ENCODE data around the gene EFEMP1. TPM values are rescaled to one million over a fixed set of nuclear protein-coding genes. Genes with fewer than 3 reads are reported as not detected.

The EFEMP1 gene
- total RNA-seq, 2 experiments from 2014 or later: 0.61 TPM; not detected in 1

DNA sequence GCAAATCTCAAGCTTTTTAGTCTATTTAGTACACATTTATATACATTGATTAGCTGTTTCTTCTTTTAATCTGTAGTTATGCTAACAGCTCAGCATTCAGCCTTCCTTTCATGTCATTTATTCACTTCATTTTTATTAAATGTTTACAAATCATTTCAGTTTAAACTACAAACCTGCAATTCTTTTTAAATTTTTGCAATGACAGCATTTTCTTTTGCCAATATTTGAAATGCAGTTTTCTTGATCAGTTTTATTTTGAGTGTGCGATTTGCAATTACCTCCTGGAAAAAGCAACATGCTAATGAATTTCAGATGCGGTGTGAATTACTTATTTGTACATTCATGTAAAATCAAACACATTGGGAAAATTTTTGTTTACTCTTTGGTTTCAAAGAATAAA is 13.5 kb downstream of the EFEMP1 start:
- CTCF ChIA-PET (ENCODE audit: unreplicated experiment): no interaction called here
- H3K4me3 ChIP-seq (ENCODE audit: low read depth, low read length, poor library complexity, severe bottlenecking): no peak overlapping the region

DNA sequence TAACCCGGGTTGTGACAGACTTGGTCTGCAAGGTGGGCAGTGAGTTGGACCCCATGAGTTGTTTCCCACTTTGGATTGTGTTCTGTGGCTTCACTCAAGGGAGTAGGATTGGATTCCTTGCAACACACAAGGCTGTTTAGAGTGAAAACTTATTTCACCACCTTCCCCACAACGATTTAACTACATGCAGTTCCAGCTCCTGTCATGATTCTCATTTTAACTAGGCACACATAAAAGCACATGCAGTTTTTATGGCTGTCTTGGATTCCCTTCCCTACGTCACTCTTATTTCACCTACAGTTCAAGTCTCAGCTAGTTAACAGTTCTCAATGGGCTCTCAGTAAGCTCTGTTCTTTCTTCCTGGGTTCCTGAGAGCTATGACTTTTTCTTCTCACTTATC is 15.9 kb downstream of the EFEMP1 start:
- H3K4me3 ChIP-seq (ENCODE audit: low read depth, low read length, poor library complexity, severe bottlenecking): no peak overlapping the region
- H3K79me2 ChIP-seq (ENCODE audit: insufficient read depth, low read depth, low read length): no peaks in the 10 kb centered on the region
- no peaks in the 10 kb centered on the region for H3K4me1 ChIP-seq (ENCODE audit: insufficient read depth, low read length, poor library complexity, severe bottlenecking)
- no peaks in the 10 kb centered on the region for H4K20me1 ChIP-seq (ENCODE audit: insufficient read depth, low read length)
- no peak for DNase-seq (ENCODE audit: low spot score)
- no peak overlapping the region for H3K27ac ChIP-seq (ENCODE audit: low read depth, low read length, poor library complexity, severe bottlenecking)
- intact Hi-C loops (cut with micrococcal nuclease; ENCODE audit: unreplicated experiment): no loop called here
- no peak for TF ChIP-seq EZH2phosphoT487 (IDR thresholded peaks at IDR 0.05; ENCODE audit: borderline replicate concordance, low read depth, low read length)
- TF ChIP-seq, protein P1, sequence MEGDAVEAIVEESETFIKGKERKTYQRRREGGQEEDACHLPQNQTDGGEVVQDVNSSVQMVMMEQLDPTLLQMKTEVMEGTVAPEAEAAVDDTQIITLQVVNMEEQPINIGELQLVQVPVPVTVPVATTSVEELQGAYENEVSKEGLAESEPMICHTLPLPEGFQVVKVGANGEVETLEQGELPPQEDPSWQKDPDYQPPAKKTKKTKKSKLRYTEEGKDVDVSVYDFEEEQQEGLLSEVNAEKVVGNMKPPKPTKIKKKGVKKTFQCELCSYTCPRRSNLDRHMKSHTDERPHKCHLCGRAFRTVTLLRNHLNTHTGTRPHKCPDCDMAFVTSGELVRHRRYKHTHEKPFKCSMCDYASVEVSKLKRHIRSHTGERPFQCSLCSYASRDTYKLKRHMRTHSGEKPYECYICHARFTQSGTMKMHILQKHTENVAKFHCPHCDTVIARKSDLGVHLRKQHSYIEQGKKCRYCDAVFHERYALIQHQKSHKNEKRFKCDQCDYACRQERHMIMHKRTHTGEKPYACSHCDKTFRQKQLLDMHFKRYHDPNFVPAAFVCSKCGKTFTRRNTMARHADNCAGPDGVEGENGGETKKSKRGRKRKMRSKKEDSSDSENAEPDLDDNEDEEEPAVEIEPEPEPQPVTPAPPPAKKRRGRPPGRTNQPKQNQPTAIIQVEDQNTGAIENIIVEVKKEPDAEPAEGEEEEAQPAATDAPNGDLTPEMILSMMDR (conservative IDR thresholded peaks at IDR 0.05; ENCODE audit: low read length): no peak
- BruUV-seq (replicated peaks): no TSS peak
- H3K9me2 ChIP-seq (ENCODE audit: insufficient read depth, low read length): no peaks in the 10 kb centered on the region
- no peak overlapping the region for H2AFZ ChIP-seq (ENCODE audit: low read length)
- no peaks in the 10 kb centered on the region for H3K9me3 ChIP-seq (ENCODE audit: low read length)
- H3K36me3 ChIP-seq (ENCODE audit: insufficient read depth, low read length): no peaks in the 10 kb centered on the region
- CTCF ChIA-PET (ENCODE audit: unreplicated experiment): no interaction called here
- POLR2A ChIA-PET: interaction anchor here (0.7 to 0.8 kb wide), 2 partner anchors 8 to 57 kb away, joined by 3 to 4 read pairs; no protein-coding TSS in a partner anchor
- no peak overlapping the region for H3K4me2 ChIP-seq (ENCODE audit: low read length)

More for the DNA sequence above, 13.5 kb downstream of the EFEMP1 start:
- POLR2A ChIA-PET: no interaction called here
- no peaks in the 10 kb centered on the region for H3K79me2 ChIP-seq (ENCODE audit: insufficient read depth, low read depth, low read length)
- H3K4me1 ChIP-seq (ENCODE audit: insufficient read depth, low read length, poor library complexity, severe bottlenecking): no peaks in the 10 kb centered on the region
- H3K9me2 ChIP-seq (ENCODE audit: insufficient read depth, low read length): no peaks in the 10 kb centered on the region
- H2AFZ ChIP-seq (ENCODE audit: low read length): no peak overlapping the region
- no peak overlapping the region for H3K4me2 ChIP-seq (ENCODE audit: low read length)
- no peak overlapping the region for H3K27ac ChIP-seq (ENCODE audit: low read depth, low read length, poor library complexity, severe bottlenecking)
- no peaks in the 10 kb centered on the region for H4K20me1 ChIP-seq (ENCODE audit: insufficient read depth, low read length)
- no TSS peak for BruUV-seq (replicated peaks)
- TF ChIP-seq, protein P1 (conservative IDR thresholded peaks at IDR 0.05; ENCODE audit: low read length): no peak
- TF ChIP-seq EZH2phosphoT487 (IDR thresholded peaks at IDR 0.05; ENCODE audit: borderline replicate concordance, low read depth, low read length): no peak
- H3K9me3 ChIP-seq (ENCODE audit: low read length): no peaks in the 10 kb centered on the region
- DNase-seq (ENCODE audit: low spot score): no peak
- H3K36me3 ChIP-seq (ENCODE audit: insufficient read depth, low read length): no peaks in the 10 kb centered on the region
- intact Hi-C loops (cut with micrococcal nuclease; ENCODE audit: unreplicated experiment): no loop called here

DNA sequence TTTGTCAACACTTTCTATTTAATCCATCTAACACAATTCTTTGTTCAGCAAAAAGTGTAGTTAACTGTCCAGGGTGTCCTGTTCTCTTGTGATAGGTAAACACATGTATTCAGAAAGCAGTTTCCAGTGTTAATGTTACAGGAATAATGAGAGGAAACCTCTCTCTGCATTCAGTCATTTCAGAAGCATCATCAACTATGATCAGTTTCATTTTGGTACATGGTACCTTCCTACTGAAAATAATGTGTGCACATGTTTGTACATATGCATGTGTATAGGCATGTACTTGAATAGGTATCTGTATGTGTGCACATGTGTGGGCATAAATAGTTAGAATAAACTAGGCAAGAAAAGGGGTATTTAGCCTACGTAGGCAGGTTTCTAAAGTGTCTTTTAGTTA is 16.6 kb downstream of the EFEMP1 start:
- DNase-seq (ENCODE audit: low spot score): no peak
- BruUV-seq (replicated peaks): no TSS peak
- TF ChIP-seq, protein P1 (conservative IDR thresholded peaks at IDR 0.05; ENCODE audit: low read length): no peak
- no peak for TF ChIP-seq EZH2phosphoT487 (IDR thresholded peaks at IDR 0.05; ENCODE audit: borderline replicate concordance, low read depth, low read length)
- H3K4me2 ChIP-seq (ENCODE audit: low read length): no peak overlapping the region
- no peaks in the 10 kb centered on the region for H4K20me1 ChIP-seq (ENCODE audit: insufficient read depth, low read length)
- ChIA-PET CTCF (ENCODE audit: unreplicated experiment) (no interaction called here), POLR2A (no interaction called here)
- H3K27ac ChIP-seq (ENCODE audit: low read depth, low read length, poor library complexity, severe bottlenecking): no peak overlapping the region
- no peaks in the 10 kb centered on the region for H3K79me2 ChIP-seq (ENCODE audit: insufficient read depth, low read depth, low read length)
- H3K36me3 ChIP-seq (ENCODE audit: insufficient read depth, low read length): no peaks in the 10 kb centered on the region
- H3K4me1 ChIP-seq (ENCODE audit: insufficient read depth, low read length, poor library complexity, severe bottlenecking): no peaks in the 10 kb centered on the region
- H3K4me3 ChIP-seq (ENCODE audit: low read depth, low read length, poor library complexity, severe bottlenecking): no peak overlapping the region
- intact Hi-C loops (cut with micrococcal nuclease; ENCODE audit: unreplicated experiment): no loop called here
- no peak overlapping the region for H2AFZ ChIP-seq (ENCODE audit: low read length)
- H3K9me2 ChIP-seq (ENCODE audit: insufficient read depth, low read length): no peaks in the 10 kb centered on the region
- no peaks in the 10 kb centered on the region for H3K9me3 ChIP-seq (ENCODE audit: low read length)
